Spinal cord (tissue), 10 donors: ENCODE results near the gene TBX1. TPM values are rescaled to one million over a fixed set of nuclear protein-coding genes. Genes with fewer than 3 reads are reported as not detected.
A peak's percentile ranks its signal among the peaks of the same experiment; 100 is the strongest.

Experiments used
- DNase-seq, 6 donors: peaks; one replicate each; pipeline versions ENCODE4 v3.0.0 to v3.0.0-alpha.2; 2013 to 2015; ENCODE audit warnings: low spot score in 6 of 6, low read depth in 4 of 6
- H3K27ac ChIP-seq: one replicate; pipeline ENCODE4 v1.5.1; 2013; ENCODE audit warnings: low read depth, low read length, control low read depth
- H3K27me3 ChIP-seq: one replicate; pipeline ENCODE4 v1.6.1; 2013; ENCODE audit warnings: low read length; ENCODE audit not compliant: control insufficient read depth, insufficient read depth
- H3K36me3 ChIP-seq: one replicate; pipeline ENCODE4 v1.6.1; 2013; ENCODE audit warnings: low read length; ENCODE audit not compliant: control insufficient read depth, insufficient read depth
- H3K4me1 ChIP-seq: one replicate; pipeline ENCODE4 v1.6.1; 2013; ENCODE audit warnings: low read length; ENCODE audit not compliant: control insufficient read depth, insufficient read depth
- H3K4me3 ChIP-seq: one replicate; pipeline ENCODE4 v1.5.1; 2013; ENCODE audit warnings: low read depth, low read length, control low read depth
- H3K9me3 ChIP-seq: one replicate; pipeline ENCODE4 v1.6.1; 2013; ENCODE audit warnings: low read length; ENCODE audit not compliant: control insufficient read depth, insufficient read depth
- WGBS: methylation state at CpG from one replicate; pipeline ENCODE4 v1.1.5; 2013; ENCODE audit warnings: missing lambda C conversion rate; ENCODE audit not compliant: insufficient coverage; 5-methylcytosine and 5-hydroxymethylcytosine counted together
- polyA plus RNA-seq, 2 donors: library from polyadenylated mRNA; unstranded; fragments of 120-200 nt; gene quantifications; one replicate each; pipeline ENCODE4 v1.2.1, GENCODE V29; 2013; ENCODE audit not compliant: insufficient read length in 2 of 2
- total RNA-seq, 2 donors: library from RNA; depleted of rRNA in 1 of 2; stranded (reverse); fragments of 120-200 nt in 1 of 2; fragments of >200 nt in 1 of 2; gene quantifications; one replicate each; pipeline versions ENCODE4 v1.2.3 to v1.2.4, GENCODE V29; 2013 to 2014
- donor health status: healthy.

Gene TBX1
- total and polyA plus RNA-seq, 4 donors, result 0.35 to 1.3 (median 0.63) TPM; not detected in 1

DNA sequence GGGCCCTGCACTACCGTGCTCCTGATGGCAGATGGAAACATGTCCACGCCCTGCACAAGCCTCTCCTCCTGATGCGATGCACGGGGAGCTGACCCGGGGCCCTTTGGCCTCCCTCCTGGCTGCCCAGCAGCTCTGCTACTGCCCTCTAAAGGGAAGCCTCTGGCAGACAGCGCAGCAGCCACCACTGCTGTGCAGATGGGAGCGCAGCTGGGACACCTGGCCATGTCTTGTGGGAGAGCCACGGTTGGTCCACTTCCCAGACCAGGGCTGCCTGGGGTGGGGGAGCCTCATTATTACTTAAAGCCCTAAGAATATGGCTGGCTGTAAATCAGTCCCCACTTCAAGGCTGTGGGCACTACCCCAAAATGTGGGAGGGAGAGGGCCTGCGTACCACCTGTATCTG is 38.3 kb downstream of the TBX1 start:
- DNase-seq, result no peak
- no peak overlapping the region for H3K27ac ChIP-seq
- 79% methylated on average over 7 of the region's 9 CpGs for WGBS

GRCh38 chr22:19799322-19800190 is 39.0 kb downstream of the TBX1 start:
- no peak overlapping the region for H3K4me3 ChIP-seq
- peaks cover 17% of the 10 kb centered on the region for H3K4me1 ChIP-seq
- peaks cover 70% of the 10 kb centered on the region for H3K36me3 ChIP-seq
- 87% methylated on average over 35 of the region's 35 CpGs for WGBS
- H3K9me3 ChIP-seq, result no peaks in the 10 kb centered on the region
- DNase-seq, result peak in 1 of 6 donors; percentile 57
- H3K27me3 ChIP-seq, result no peaks in the 10 kb centered on the region
- no peak overlapping the region for H3K27ac ChIP-seq

More for the DNA sequence above, 38.3 kb downstream of the TBX1 start:
- Histone ChIP-seq H3K4me3 (no peak overlapping the region), H3K9me3 (no peaks in the 10 kb centered on the region), H3K4me1 (peaks cover 17% of the 10 kb centered on the region), H3K36me3 (peaks cover 66% of the 10 kb centered on the region), H3K27me3 (no peaks in the 10 kb centered on the region)

- no peak overlapping the region for H3K27ac ChIP-seq
- H3K27me3 ChIP-seq, result no peaks in the 10 kb centered on the region
- H3K9me3 ChIP-seq, result no peaks in the 10 kb centered on the region
- WGBS, result 93% methylated on average over 7 of the region's 8 CpGs
- peaks cover 76% of the 10 kb centered on the region for H3K36me3 ChIP-seq
- H3K4me3 ChIP-seq, result no peak overlapping the region
- peaks cover 14% of the 10 kb centered on the region for H3K4me1 ChIP-seq
- no peak for DNase-seq
Measured at GRCh38 chr22:19800306-19800705, 39.7 kb downstream of the TBX1 start.

DNA sequence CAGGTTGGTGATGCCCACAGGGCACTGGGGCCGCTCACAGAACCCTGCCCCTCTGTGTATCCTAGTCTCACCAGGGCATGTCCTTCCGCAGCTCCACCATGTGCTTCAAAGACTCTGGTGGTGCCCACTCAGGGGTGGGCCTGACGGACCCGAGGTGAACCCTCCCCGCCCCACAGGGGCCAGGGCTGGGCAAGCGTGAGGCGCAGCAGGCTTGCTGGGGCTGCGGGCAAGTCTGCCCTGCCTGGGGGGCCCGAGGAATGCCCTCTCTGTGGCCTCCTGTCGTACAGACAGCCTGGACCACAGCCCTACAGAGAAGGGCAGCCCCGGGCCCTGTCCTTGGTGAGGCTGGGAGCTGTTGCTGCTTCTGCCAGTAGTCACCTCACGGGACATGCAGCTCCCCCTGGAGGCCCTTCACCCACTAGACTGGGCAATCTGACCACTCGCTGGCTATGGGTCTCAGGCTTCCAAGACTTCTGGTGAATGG is 40.2 kb downstream of the TBX1 start:
- DNase-seq, result no peak
- Histone ChIP-seq H3K27ac (no peak overlapping the region), H3K9me3 (no peaks in the 10 kb centered on the region), H3K4me1 (peaks cover 9% of the 10 kb centered on the region), H3K27me3 (no peaks in the 10 kb centered on the region), H3K36me3 (peaks cover 79% of the 10 kb centered on the region), H3K4me3 (no peak overlapping the region)
- WGBS, result 91% methylated on average over 13 of the region's 13 CpGs

DNA sequence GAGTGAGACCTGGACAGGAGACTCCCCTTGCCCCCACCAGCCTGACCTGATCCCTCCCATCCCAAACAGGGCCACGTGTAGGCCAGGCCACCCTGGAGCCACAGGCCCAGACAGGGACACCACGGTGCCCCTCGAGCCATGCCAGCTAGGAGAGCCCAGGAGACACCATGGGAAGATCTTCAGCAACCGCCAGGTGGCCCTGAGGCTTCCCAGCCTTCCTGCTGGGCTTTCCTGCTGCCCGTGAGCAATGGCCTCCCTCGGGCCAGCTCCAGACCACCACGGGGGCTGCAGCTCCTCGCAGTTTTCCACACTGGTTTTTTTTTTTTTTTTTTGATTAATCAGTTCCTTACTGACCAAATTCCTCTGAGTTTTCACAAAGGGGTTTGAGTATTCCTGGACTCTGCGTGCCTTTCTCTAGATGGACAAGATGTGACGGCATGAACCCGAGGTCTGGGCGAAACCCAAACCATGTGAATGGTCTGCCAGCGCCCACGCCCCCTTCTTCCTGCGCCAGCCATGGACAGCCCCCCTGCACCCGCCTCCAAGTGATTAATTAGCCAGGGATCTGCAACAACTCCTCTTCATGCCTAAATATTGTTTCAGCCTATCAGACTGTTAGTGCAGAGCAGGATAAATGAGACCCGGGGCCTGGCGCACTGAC is 40.9 kb downstream of the TBX1 start:
- H3K27me3 ChIP-seq, result no peaks in the 10 kb centered on the region
- peaks cover 86% of the 10 kb centered on the region for H3K36me3 ChIP-seq
- no peaks in the 10 kb centered on the region for H3K9me3 ChIP-seq
- no peak for DNase-seq
- WGBS, result 82% methylated on average over 14 of the region's 18 CpGs
- no peak overlapping the region for H3K4me3 ChIP-seq
- no peak overlapping the region for H3K27ac ChIP-seq
- H3K4me1 ChIP-seq, result peaks cover 4% of the 10 kb centered on the region

DNA sequence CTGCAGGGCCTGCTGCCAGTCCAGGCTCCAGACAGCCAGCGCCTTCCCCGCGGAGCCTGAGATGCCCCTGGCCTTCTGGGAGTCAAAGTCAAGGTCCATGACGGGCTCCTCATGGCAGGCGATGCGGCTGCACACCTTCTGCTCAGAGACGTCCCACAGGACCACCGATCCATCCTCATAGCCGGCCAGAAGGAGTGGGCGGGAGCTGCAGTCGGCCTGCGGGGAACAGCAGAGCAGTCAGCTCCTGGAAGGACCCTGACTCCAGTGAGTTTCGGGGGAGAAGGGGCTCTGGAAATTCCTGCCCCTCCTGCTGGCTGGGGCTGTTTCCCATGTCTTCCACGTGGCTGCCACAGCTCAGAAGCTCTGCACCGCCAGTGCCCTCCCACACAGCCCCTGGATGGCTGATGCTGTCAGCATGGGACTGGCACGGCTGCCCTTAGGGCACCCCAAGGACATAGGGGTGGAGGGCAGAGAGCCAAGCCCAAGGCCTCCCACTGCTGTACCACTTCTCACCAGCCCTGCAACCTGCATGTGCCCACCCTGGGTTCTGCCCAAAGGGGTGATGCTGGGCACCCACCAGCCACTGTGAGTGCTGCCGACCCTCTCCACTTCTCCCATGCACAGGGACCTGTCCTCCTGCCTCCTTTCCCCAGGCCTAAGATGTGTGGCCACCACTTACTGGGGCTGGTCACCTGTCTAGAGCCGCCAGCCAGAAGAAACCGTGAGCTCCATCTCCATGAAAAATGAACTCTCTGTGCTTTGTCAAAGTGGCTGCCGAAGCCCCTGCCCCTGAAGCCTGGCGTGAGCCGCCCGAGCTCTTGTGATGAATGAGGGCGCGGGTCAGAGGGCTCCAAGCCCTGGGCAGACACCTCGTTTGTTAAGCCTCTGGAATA is 41.7 kb downstream of the TBX1 start:
- Histone ChIP-seq H3K36me3 (peaks cover 93% of the 10 kb centered on the region), H3K27ac (no peak overlapping the region), H3K4me3 (no peak overlapping the region), H3K9me3 (no peaks in the 10 kb centered on the region), H3K4me1 (peaks cover 4% of the 10 kb centered on the region), H3K27me3 (no peaks in the 10 kb centered on the region)
- no peak for DNase-seq
- WGBS, result 76% methylated on average over 26 of the region's 26 CpGs

DNA sequence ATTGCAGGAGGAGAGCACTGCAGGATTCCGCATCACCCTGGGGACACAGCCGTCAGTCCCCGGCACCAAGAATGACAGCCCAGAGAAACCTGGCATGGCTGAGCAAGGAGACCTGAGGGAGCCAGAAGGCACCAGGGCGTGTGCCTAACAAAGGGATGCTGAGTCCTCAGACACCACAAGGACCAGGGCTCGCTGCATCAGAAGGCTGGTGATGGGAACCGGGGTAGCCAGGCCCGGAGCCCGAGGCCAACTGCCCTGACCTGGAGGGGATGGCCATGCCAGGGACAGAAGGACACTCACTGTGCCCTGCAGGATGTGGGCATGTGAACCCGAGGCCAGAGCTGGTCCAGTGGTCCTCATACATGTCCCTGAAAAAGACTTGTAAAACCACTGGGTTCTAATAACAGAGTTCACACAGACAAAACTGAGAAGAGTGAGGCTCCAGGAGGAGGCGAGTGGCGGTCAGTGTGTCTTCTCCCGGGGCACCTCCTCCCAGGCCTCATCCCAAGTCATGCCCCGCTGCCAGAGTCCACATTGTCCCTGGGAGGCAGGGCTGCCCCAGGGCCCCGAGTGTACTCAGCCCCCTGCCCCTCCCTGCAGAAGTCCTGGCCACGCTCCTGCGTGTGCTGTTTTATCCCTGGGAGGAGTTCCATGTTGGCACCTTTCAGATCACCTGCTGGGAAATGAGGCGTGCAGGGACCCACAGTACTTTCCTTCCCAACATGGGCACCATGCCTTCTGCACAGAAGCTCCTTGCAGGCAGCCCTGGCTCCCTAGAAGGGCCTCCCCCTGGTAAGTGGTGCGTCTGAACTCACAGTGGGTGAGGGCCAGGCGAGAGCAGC is 42.5 kb downstream of the TBX1 start:
- no peaks in the 10 kb centered on the region for H3K27me3 ChIP-seq
- H3K27ac ChIP-seq, result no peak overlapping the region
- H3K9me3 ChIP-seq, result no peaks in the 10 kb centered on the region
- H3K36me3 ChIP-seq, result peaks cover 88% of the 10 kb centered on the region
- WGBS, result 84% methylated on average over 19 of the region's 19 CpGs
- H3K4me1 ChIP-seq, result peaks cover 4% of the 10 kb centered on the region
- DNase-seq, result no peak
- H3K4me3 ChIP-seq, result no peak overlapping the region

GRCh38 chr22:19803736-19804267 is 43.2 kb downstream of the TBX1 start:
- Histone ChIP-seq H3K36me3 (peaks cover 81% of the 10 kb centered on the region), H3K4me3 (no peak overlapping the region), H3K9me3 (no peaks in the 10 kb centered on the region), H3K27ac (no peak overlapping the region), H3K27me3 (no peaks in the 10 kb centered on the region), H3K4me1 (peaks cover 4% of the 10 kb centered on the region)
- no peak for DNase-seq
- whole genome bisulfite sequencing, result 95% methylated on average over 8 of the region's 8 CpGs
